SIG-M5 treated with dmso at 0.1 percent for 504 hours (cell line): ENCODE data around the gene PRPF19.

Experiments used
- DNase-seq: peaks from one replicate; lab custom pipeline; 2025; ENCODE audit not compliant: unreplicated experiment; lab: John Stamatoyannopoulos, UW

The PRPF19 gene

GRCh38 chr11:60845338-60845737 lies 61.0 kb downstream of the PRPF19 start:
- DNase-seq: no peak

GRCh38 chr11:60844870-60845221 lies 61.5 kb downstream of the PRPF19 start:
- no peak for DNase-seq

- DNase-seq: no peak
These were observed 62.1 kb downstream of the PRPF19 start for GRCh38 chr11:60844045-60844869.

- no peak for DNase-seq
These were observed 63.5 kb downstream of the PRPF19 start for GRCh38 chr11:60842668-60843600.

GRCh38 chr11:60841797-60842667 lies 64.4 kb downstream of the PRPF19 start, which contains the start of gene CCDC86:
Gene CCDC86, plus strand, starts transcription at chr11:60842113. Its CDS starts 12 bp downstream, at chr11:60842125.
- DNase-seq: peak; percentile 77
